H1 (cell line): ENCODE measurements around the gene NF1. TPM values are rescaled to one million over a fixed set of nuclear protein-coding genes. Genes with fewer than 3 reads are reported as not detected.

ENCODE experiments used
- CTCF ChIA-PET: fragments of 300-600 bp; sonication (Branson Sonifier 250); formaldehyde crosslinking; loops from one replicate; lab custom pipeline; 2021; ENCODE audit not compliant: partially characterized antibody; lab: Charles Lee
- POLR2A ChIA-PET: fragments of 300-600 bp; sonication (Branson Sonifier 250); formaldehyde crosslinking; loops from one replicate; lab custom pipeline; 2021; ENCODE audit warnings: inconsistent platforms; ENCODE audit not compliant: partially characterized antibody; lab: Charles Lee
- DNase-seq, 2 experiments: peaks; one replicate each; pipeline versions ENCODE4 v3.0.0 to v3.0.0-alpha.2; 2010 to 2022; ENCODE audit warnings: low spot score in 2 of 2, low read depth in 1 of 2, mixed read lengths in 1 of 2
- FAIRE-seq: peaks from 2 replicates; lab custom pipeline; 2011; peaks lifted over from hg19 to GRCh38; lab: Jason Lieb, UNC
- H2AFZ ChIP-seq: 2 replicates; pipeline ENCODE4 v1.8.1; 2012; ENCODE audit warnings: low read length, inconsistent platforms
- H2AK5ac ChIP-seq: 2 replicates; pipeline ENCODE4 v1.6.1; 2013; ENCODE audit warnings: low read depth, low read length
- H2BK120ac ChIP-seq: replicated peaks from 2 replicates; pipeline ENCODE3; 2013; ENCODE audit warnings: low read depth, low read length, inconsistent platforms
- H2BK12ac ChIP-seq: 2 replicates; pipeline ENCODE4 v1.6.1; 2013; ENCODE audit warnings: low read depth, low read length
- H2BK15ac ChIP-seq: 2 replicates; pipeline ENCODE4 v1.6.1; 2013; ENCODE audit warnings: low read length
- H2BK20ac ChIP-seq: 2 replicates; pipeline ENCODE4 v1.6.1; 2013; ENCODE audit warnings: low read length
- H2BK5ac ChIP-seq: 2 replicates; pipeline ENCODE4 v1.6.1; 2013; ENCODE audit warnings: low read depth, low read length
- H3K14ac ChIP-seq: 2 replicates; pipeline ENCODE4 v1.6.1; 2013; ENCODE audit warnings: inconsistent platforms; ENCODE audit not compliant: insufficient read length
- H3K18ac ChIP-seq: 2 replicates; pipeline ENCODE4 v1.6.1; 2013; ENCODE audit warnings: low read length; ENCODE audit errors: extremely low read depth
- H3K23ac ChIP-seq: 2 replicates; pipeline ENCODE4 v1.6.1; 2013; ENCODE audit warnings: inconsistent platforms; ENCODE audit not compliant: insufficient read length
- H3K23me2 ChIP-seq: 2 replicates; pipeline ENCODE4 v1.6.1; 2013; ENCODE audit warnings: low read depth, low read length
- H3K27ac ChIP-seq: 2 replicates; pipeline ENCODE4 v1.6.1; 2011; ENCODE audit warnings: low read depth, low read length, inconsistent platforms
- H3K27me3 ChIP-seq, 4 experiments: replicated peaks in 1 of 4; 1 replicate in 1 of 4; 2 replicates in 3 of 4; pipeline versions ENCODE4 v1.6.1 to v1.8.1; 2011 to 2013; ENCODE audit warnings: low read length in 3 of 4, mild to moderate bottlenecking in 3 of 4, inconsistent platforms in 2 of 4, mixed read lengths in 2 of 4, moderate library complexity in 1 of 4; ENCODE audit not compliant: control insufficient read depth in 3 of 4, insufficient read depth in 3 of 4; ENCODE audit errors: extremely low read depth in 1 of 4
- H3K36me3 ChIP-seq, 4 experiments: 2 replicates each; pipeline versions ENCODE4 v1.6.1 to v1.8.1; 2011 to 2013; ENCODE audit warnings: mild to moderate bottlenecking in 4 of 4, low read length in 3 of 4, moderate library complexity in 2 of 4, control low read depth in 1 of 4, inconsistent platforms in 1 of 4; ENCODE audit not compliant: insufficient read depth in 4 of 4, control insufficient read depth in 2 of 4
- H3K4ac ChIP-seq: replicated peaks from 2 replicates; pipeline ENCODE3; 2013; ENCODE audit warnings: low read length, low read depth, mixed read lengths, inconsistent platforms; ENCODE audit not compliant: insufficient read length
- H3K4me1 ChIP-seq, 4 experiments: replicated peaks in 1 of 4; 1 replicate in 1 of 4; 2 replicates in 3 of 4; pipeline versions ENCODE4 v1.6.1 to v1.8.1; 2011 to 2013; ENCODE audit warnings: low read length in 3 of 4, inconsistent platforms in 2 of 4, mixed read lengths in 1 of 4; ENCODE audit not compliant: insufficient read depth in 4 of 4, control insufficient read depth in 3 of 4
- H3K4me2 ChIP-seq, 2 experiments: 2 replicates each; pipeline versions ENCODE4 v1.6.1 to v1.8.1; 2011 to 2013; ENCODE audit warnings: low read depth in 2 of 2, low read length in 2 of 2, control low read depth in 1 of 2, inconsistent platforms in 1 of 2, mild to moderate bottlenecking in 1 of 2; ENCODE audit not compliant: insufficient read depth in 1 of 2
- H3K4me3 ChIP-seq, 4 experiments: fragments of 200-600, 300-600 bp in 1 of 4; sonication (generic), shearing (Covaris generic), sonication (Bioruptor Twin) in 1 of 4; 2 replicates each; pipeline versions ENCODE4 v1.5.1 to v1.8.1; 2011 to 2016; ENCODE audit warnings: low read length in 4 of 4, low read depth in 3 of 4, control low read depth in 2 of 4, inconsistent platforms in 2 of 4, mild to moderate bottlenecking in 2 of 4, mixed read lengths in 1 of 4, moderate library complexity in 1 of 4; ENCODE audit not compliant: insufficient read depth in 2 of 4; ENCODE audit errors: extremely low read depth in 1 of 4
- H3K56ac ChIP-seq: replicated peaks from 2 replicates; pipeline ENCODE3; 2013; ENCODE audit warnings: low read depth, mild to moderate bottlenecking, mixed read lengths, low read length, inconsistent platforms; ENCODE audit not compliant: insufficient read length
- H3K79me1 ChIP-seq: 2 replicates; pipeline ENCODE4 v1.6.1; 2013; ENCODE audit warnings: low read depth, low read length, control low read depth
- H3K79me2 ChIP-seq, 2 experiments: 2 replicates each; pipeline versions ENCODE4 v1.6.1 to v1.8.1; 2012 to 2013; ENCODE audit warnings: low read length in 2 of 2, mild to moderate bottlenecking in 2 of 2, inconsistent platforms in 1 of 2; ENCODE audit not compliant: insufficient read depth in 2 of 2, control insufficient read depth in 1 of 2
- H3K9ac ChIP-seq, 4 experiments: replicated peaks in 1 of 4; 1 replicate in 1 of 4; 2 replicates in 3 of 4; pipeline versions ENCODE4 v1.6.1 to v1.8.1; 2011 to 2013; ENCODE audit warnings: low read depth in 3 of 4, low read length in 3 of 4, control low read depth in 2 of 4, mild to moderate bottlenecking in 2 of 4, moderate library complexity in 2 of 4, inconsistent platforms in 1 of 4; ENCODE audit errors: extremely low read depth in 1 of 4
- H3K9me3 ChIP-seq, 2 experiments: 2 replicates each; pipeline versions ENCODE4 v1.6.1 to v1.8.1; 2012 to 2013; ENCODE audit warnings: mild to moderate bottlenecking in 2 of 2, moderate library complexity in 2 of 2, control low read depth in 1 of 2, inconsistent platforms in 1 of 2, low read depth in 1 of 2, low read length in 1 of 2, mixed read lengths in 1 of 2; ENCODE audit not compliant: insufficient read depth in 2 of 2
- H4K20me1 ChIP-seq, 2 experiments: replicated peaks in 1 of 2; 2 replicates each; pipeline versions ENCODE3 to v1.8.1; 2011 to 2013; ENCODE audit warnings: inconsistent platforms in 2 of 2, low read length in 2 of 2, mild to moderate bottlenecking in 1 of 2; ENCODE audit not compliant: insufficient read depth in 2 of 2, control insufficient read depth in 1 of 2
- H4K5ac ChIP-seq: 2 replicates; pipeline ENCODE4 v1.6.1; 2013; ENCODE audit warnings: low read length, low read depth, mixed read lengths, inconsistent platforms; ENCODE audit not compliant: insufficient read length
- H4K8ac ChIP-seq: 2 replicates; pipeline ENCODE4 v1.8.0; 2013; ENCODE audit warnings: mild to moderate bottlenecking, moderate library complexity, low read length, inconsistent platforms; ENCODE audit not compliant: insufficient read depth; ENCODE audit errors: extremely low read depth
- H4K91ac ChIP-seq: replicated peaks from 2 replicates; pipeline ENCODE3; 2013; ENCODE audit warnings: low read length, mixed read lengths, inconsistent platforms; ENCODE audit not compliant: insufficient read length
- CTBP2 ChIP-seq: IDR thresholded peaks from 2 replicates; pipeline ENCODE4 v1.7.0; 2011; ENCODE audit warnings: borderline replicate concordance, mild to moderate bottlenecking, moderate library complexity, mixed read lengths, low read length; ENCODE audit not compliant: insufficient read depth, insufficient read length
- POLR2A ChIP-seq, 2 experiments: IDR thresholded peaks; 1 replicate in 1 of 2; 2 replicates in 1 of 2; pipeline ENCODE4 v1.6.1; 2011; ENCODE audit warnings: low read depth in 2 of 2, low read length in 2 of 2, mild to moderate bottlenecking in 2 of 2; ENCODE audit errors: control extremely low read depth in 1 of 2
- RFX5 ChIP-seq: IDR thresholded peaks from 2 replicates; pipeline ENCODE4 v1.6.1; 2011; ENCODE audit warnings: low read depth, low read length, improper control_type of control experiment, borderline replicate concordance
- TAF1 ChIP-seq: IDR thresholded peaks from 2 replicates; pipeline ENCODE4 v1.6.1; 2011; ENCODE audit warnings: mild to moderate bottlenecking, low read depth, low read length
- TAF7 ChIP-seq: optimal IDR thresholded peaks from 2 replicates; pipeline ENCODE3; 2011; ENCODE audit warnings: low read depth, mild to moderate bottlenecking, inconsistent platforms, low read length, moderate library complexity, borderline replicate concordance
- WGBS, 2 experiments: shearing (Covaris generic) in 1 of 2; methylation state at CpG; one replicate each; pipeline versions ENCODE4 v1.1.6 to v1.1.7; 2013 to 2015; ENCODE audit warnings: low lambda C conversion rate in 2 of 2, mixed read lengths in 2 of 2, inconsistent platforms in 1 of 2, low coverage in 1 of 2, missing lambda C conversion rate in 1 of 2; ENCODE audit not compliant: insufficient replicate concordance in 2 of 2, insufficient coverage in 1 of 2, insufficient read length in 1 of 2; ENCODE audit errors: extremely low coverage in 1 of 2, missing lambda C conversion rate in 1 of 2; 5-methylcytosine and 5-hydroxymethylcytosine counted together
- polyA plus RNA-seq, 7 experiments: library from polyadenylated mRNA; depleted of rRNA in 3 of 7; stranded (reverse) in 5 of 7; unstranded in 2 of 7; fragments of >200 nt in 5 of 7; fragments of 200-250 nt in 2 of 7; gene quantifications; 1 replicate in 5 of 7; 2 replicates in 1 of 7; 4 replicates in 1 of 7; pipeline versions ENCODE4 v1.2.1 to v1.2.3, GENCODE V29; 2011 to 2013; ENCODE audit warnings: missing spikeins in 2 of 7, mixed read lengths in 2 of 7
- total RNA-seq: library from RNA; stranded (reverse); fragmentation: NEBNext Ultra II Directional; extraction: Animal tissue kit (Norgen Biotek cat#: 25700); gene quantifications from 2 replicates; pipeline ENCODE4 v1.2.1, GENCODE V29; 2021

The NF1 gene
- total and polyA plus RNA-seq, 2 of the 8 experiments (the other 6 are each of a cell fraction or from before 2014, with no cell fraction given), result 19.3 to 29.6 TPM

- no peak overlapping the region for H3K27ac ChIP-seq
- H3K56ac ChIP-seq, result no peak overlapping the region
- H4K91ac ChIP-seq, result no peak overlapping the region
- no peaks in the 10 kb centered on the region for H3K27me3 ChIP-seq
- ChIA-PET CTCF (no interaction called here), POLR2A (no interaction called here)
- H4K8ac ChIP-seq, result no peak overlapping the region
- H2BK20ac ChIP-seq, result no peak overlapping the region
- no peak overlapping the region for H2BK120ac ChIP-seq
- no peak overlapping the region for H2BK5ac ChIP-seq
- no peak overlapping the region for H2BK15ac ChIP-seq
- H3K4me3 ChIP-seq, result no peak overlapping the region
- H2AK5ac ChIP-seq, result no peak overlapping the region
- no peak overlapping the region for H4K5ac ChIP-seq
- H3K18ac ChIP-seq, result no peak overlapping the region
- no peaks in the 10 kb centered on the region for H3K79me2 ChIP-seq
- H4K20me1 ChIP-seq, result no peaks in the 10 kb centered on the region
- 92% methylated on average over 7 of the region's 7 CpGs; no CpG with 5 or more reads in 1 of the 2 experiments for WGBS, 2 experiments
- H3K9me3 ChIP-seq, result no peaks in the 10 kb centered on the region
- no peaks in the 10 kb centered on the region for H3K4me1 ChIP-seq
- H3K9ac ChIP-seq, result no peak overlapping the region
- TF ChIP-seq TAF1 (no peak), CTBP2 (no peak), POLR2A (IDR thresholded peaks at IDR 0.05; ENCODE audit: control extremely low read depth in 1 of 2, low read depth in 2 of 2, low read length in 2 of 2) (no peak), TAF7 (no peak), RFX5 (no peak)
- DNase-seq (no peak), FAIRE-seq (no peak)
- H3K23ac ChIP-seq, result no peak overlapping the region
- H2BK12ac ChIP-seq, result no peak overlapping the region
- H3K36me3 ChIP-seq, result no peaks in the 10 kb centered on the region; a peak in 1 of 8 replicates
- no peak overlapping the region for H3K4me2 ChIP-seq
- H3K23me2 ChIP-seq, result no peaks in the 10 kb centered on the region
- no peak overlapping the region for H3K14ac ChIP-seq
- no peak overlapping the region for H3K4ac ChIP-seq
- no peak overlapping the region for H2AFZ ChIP-seq
- no peaks in the 10 kb centered on the region for H3K79me1 ChIP-seq
These were observed 77.6 kb downstream of the NF1 start for GRCh38 chr17:31172388-31172787.
